HUES48 (cell line): ENCODE data around the gene CCDC92B.
"Not testable (repeated sequence)": the region's sequence is repeated elsewhere in the genome, so short reads cannot be mapped to it uniquely, and the experiment has no call there.

Source experiments
- H3K27ac ChIP-seq: one replicate; pipeline ENCODE4 v1.7.0; 2013; ENCODE audit warnings: low read depth, low read length, inconsistent platforms
- H3K27me3 ChIP-seq: 2 replicates; pipeline ENCODE4 v1.6.1; 2013; ENCODE audit warnings: mild to moderate bottlenecking, low read length; ENCODE audit not compliant: control insufficient read depth, insufficient read depth
- H3K36me3 ChIP-seq: 2 replicates; pipeline ENCODE4 v1.6.1; 2013; ENCODE audit warnings: low read length; ENCODE audit not compliant: control insufficient read depth, insufficient read depth
- H3K4me1 ChIP-seq: 2 replicates; pipeline ENCODE4 v1.6.1; 2013; ENCODE audit warnings: mild to moderate bottlenecking, low read length; ENCODE audit not compliant: control insufficient read depth, insufficient read depth
- H3K4me3 ChIP-seq: 2 replicates; pipeline ENCODE4 v1.5.1; 2013; ENCODE audit warnings: mild to moderate bottlenecking, low read depth, low read length
- H3K9ac ChIP-seq: 2 replicates; pipeline ENCODE4 v1.6.1; 2013; ENCODE audit warnings: mild to moderate bottlenecking, low read depth, low read length, moderate library complexity
- H3K9me3 ChIP-seq: 2 replicates; pipeline ENCODE4 v1.6.1; 2013; ENCODE audit warnings: low read length; ENCODE audit not compliant: control insufficient read depth, insufficient read depth

CCDC92B gene

DNA sequence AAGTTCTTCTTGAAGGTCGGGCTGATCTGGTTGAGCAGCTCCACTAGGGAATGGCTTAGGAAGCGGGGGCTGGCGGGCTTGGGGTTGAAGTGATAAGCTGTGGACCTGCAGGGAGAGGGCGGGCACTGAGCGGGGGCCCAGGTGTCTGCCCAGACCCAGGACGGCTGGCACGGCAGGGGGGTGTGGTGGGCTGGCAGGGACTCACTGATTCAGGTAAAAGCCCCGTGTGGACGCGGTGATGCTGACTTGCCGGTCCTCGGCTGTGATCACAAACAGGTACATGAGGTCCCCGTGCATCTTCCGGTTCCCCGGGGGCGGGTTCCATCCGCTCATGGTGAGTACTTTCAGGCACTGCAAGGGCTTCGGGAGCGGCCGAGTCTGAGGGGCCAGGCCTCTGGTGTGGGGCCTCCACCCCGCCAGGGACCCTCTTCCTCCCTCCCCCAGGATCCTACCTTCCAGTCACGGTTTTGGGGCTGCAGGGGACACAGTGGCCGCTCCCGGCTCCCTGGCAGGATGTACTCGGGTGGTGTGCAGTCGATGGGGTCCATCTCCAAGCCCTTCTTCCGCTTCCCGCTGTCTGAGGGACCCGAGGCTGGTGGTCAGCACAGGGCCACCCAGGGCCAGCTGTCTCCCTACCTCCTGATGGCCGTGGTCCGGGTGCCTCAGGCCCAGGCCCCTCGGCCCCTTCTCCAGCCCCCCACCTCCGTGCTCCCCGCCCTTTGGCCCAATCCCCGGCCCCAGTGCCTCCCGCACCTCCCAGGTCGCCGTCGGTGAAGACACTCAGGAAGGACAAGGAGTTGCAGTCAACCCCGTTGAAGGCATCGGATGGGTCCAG, 48.1 kb downstream of the CCDC92B start:
- peaks cover 64% of the 10 kb centered on the region for H3K36me3 ChIP-seq
- no peak overlapping the region for H3K4me3 ChIP-seq
- no peak overlapping the region for H3K27ac ChIP-seq
- H3K9ac ChIP-seq: no peak overlapping the region
- H3K27me3 ChIP-seq: no peaks in the 10 kb centered on the region
- no peaks in the 10 kb centered on the region for H3K9me3 ChIP-seq
- H3K4me1 ChIP-seq: peaks cover 4% of the 10 kb centered on the region; the same call in 1 of the 2 replicates

GRCh38 chr17:2700491-2701141, 48.8 kb downstream of the CCDC92B start:
- peaks cover 71% of the 10 kb centered on the region for H3K36me3 ChIP-seq
- no peaks in the 10 kb centered on the region for H3K9me3 ChIP-seq
- no peak overlapping the region for H3K27ac ChIP-seq
- H3K9ac ChIP-seq: no peak overlapping the region
- H3K4me3 ChIP-seq: no peak overlapping the region
- no peaks in the 10 kb centered on the region for H3K27me3 ChIP-seq
- peaks cover 4% of the 10 kb centered on the region; the same call in 1 of the 2 replicates for H3K4me1 ChIP-seq

GRCh38 chr17:2700030-2700490, 49.4 kb downstream of the CCDC92B start:
- Histone ChIP-seq H3K9ac (no peak overlapping the region), H3K27me3 (no peaks in the 10 kb centered on the region), H3K4me1 (no peaks in the 10 kb centered on the region), H3K27ac (no peak overlapping the region), H3K36me3 (peaks cover 76% of the 10 kb centered on the region), H3K4me3 (no peak overlapping the region), H3K9me3 (no peaks in the 10 kb centered on the region)

DNA sequence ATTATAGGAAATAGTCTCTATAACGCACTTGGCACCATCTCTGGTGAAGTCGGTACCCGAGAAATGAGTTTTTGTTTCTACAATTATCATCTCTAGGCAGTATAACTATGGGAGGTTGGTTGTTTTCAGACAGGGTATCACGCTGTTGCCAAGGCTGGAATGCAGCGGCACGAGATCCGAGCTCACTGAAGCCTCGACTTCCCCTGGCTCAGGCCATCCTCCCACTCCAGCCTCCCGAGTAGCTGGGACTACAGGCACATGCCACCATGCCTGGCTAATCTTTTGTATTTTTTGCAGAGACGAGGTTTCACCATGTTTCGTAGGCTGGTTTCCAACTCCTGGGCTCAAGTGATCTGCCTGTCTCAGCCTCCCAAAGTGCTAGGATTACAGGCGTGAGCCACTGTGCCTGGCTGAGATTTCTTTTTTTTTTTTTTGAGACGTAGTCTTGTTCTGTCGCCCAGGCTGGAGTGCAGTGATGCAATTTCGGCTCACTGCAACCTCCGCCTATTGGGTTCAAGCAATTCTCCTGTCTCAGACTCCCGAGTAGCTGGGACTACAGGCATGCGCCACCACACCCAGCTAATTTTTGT, 50.1 kb downstream of the CCDC92B start:
- H3K4me3 ChIP-seq, H3K9me3 ChIP-seq, H3K9ac ChIP-seq, H3K27ac ChIP-seq, H3K4me1 ChIP-seq, H3K27me3 ChIP-seq: not testable (repeated sequence)
- peaks cover 82% of the 10 kb centered on the region for H3K36me3 ChIP-seq

DNA sequence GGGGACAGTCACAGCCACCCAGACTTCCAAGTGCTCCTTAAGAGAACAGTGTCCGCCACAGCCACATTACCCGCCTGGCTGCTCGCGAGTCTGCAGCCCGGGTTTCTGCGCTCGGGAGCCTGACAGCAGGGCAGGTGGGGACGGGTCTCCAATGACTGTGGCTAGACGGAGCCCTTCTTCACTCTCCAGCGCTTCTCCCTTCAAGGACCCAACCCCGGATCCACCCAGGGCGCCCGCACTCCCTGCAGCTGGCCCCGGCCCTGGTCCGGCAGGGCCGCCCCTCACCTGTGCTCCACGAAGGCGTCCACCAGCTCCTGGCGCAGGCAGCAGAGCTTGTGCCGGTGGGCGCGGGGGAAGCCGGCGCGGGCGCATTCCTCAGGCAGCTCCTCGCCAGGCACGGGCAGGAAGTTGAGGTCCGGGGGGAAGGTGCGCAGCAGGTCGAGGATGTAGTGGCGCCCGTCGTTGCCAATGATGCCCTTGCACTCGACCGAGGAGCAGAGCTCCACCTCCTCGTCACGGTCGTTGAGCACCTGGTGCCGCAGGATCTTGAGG, 51.8 kb downstream of the CCDC92B start:
- Histone ChIP-seq H3K4me1 (no peaks in the 10 kb centered on the region), H3K9ac (no peak overlapping the region), H3K36me3 (peaks cover 80% of the 10 kb centered on the region), H3K27me3 (no peaks in the 10 kb centered on the region), H3K9me3 (no peaks in the 10 kb centered on the region), H3K27ac (no peak overlapping the region), H3K4me3 (no peak overlapping the region)

GRCh38 chr17:2695961-2696760, 53.3 kb downstream of the CCDC92B start:
- Histone ChIP-seq H3K36me3 (peaks cover 79% of the 10 kb centered on the region), H3K9ac (no peak overlapping the region), H3K4me3 (no peak overlapping the region), H3K9me3 (no peaks in the 10 kb centered on the region), H3K27me3 (no peaks in the 10 kb centered on the region), H3K27ac (no peak overlapping the region), H3K4me1 (no peaks in the 10 kb centered on the region)

DNA sequence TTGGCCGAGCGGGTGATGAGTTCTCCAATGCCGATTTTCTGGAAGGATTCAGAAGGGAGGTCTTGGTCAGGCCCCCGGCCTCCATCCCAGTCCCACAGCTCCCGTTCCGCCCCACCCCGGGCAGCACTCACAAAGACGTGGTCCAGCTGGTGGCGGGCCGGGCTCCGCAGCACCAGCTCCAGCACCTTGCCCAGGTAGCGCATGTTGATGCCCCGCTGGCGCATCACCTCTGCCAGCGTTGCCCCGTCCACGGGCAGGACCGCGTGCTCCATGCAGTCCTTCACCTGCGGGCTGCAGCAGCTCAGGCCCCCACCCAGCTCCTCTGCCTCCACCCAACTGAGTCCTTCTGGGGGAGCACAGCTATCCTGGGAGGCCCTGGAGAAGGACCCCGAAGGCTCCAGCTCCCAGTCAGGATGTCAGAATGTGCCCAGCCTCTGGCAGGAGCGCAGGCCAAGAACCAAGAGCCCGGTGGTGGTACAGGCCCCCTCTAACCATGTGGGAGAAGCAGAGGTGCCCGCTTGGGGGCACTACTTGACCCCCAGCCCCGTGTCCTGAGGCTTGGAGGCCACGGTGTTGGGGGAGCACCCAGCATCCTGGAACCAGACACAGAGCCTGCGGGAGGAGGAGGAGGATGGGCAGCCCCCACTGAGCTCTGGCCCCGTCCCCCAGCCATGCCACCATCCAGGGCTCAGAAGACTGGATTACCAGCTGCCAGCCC, 54.0 kb downstream of the CCDC92B start:
- H3K4me3 ChIP-seq: no peak overlapping the region
- H3K9me3 ChIP-seq: no peaks in the 10 kb centered on the region
- no peaks in the 10 kb centered on the region for H3K27me3 ChIP-seq
- H3K9ac ChIP-seq: no peak overlapping the region
- no peak overlapping the region for H3K27ac ChIP-seq
- H3K36me3 ChIP-seq: peaks cover 77% of the 10 kb centered on the region
- no peaks in the 10 kb centered on the region for H3K4me1 ChIP-seq

GRCh38 chr17:2694381-2695242, 54.8 kb downstream of the CCDC92B start:
- Histone ChIP-seq H3K27ac (no peak overlapping the region), H3K4me1 (peaks cover under 1% of the 10 kb centered on the region; the same call in 1 of the 2 replicates), H3K9me3 (no peaks in the 10 kb centered on the region), H3K4me3 (no peak overlapping the region), H3K36me3 (peaks cover 73% of the 10 kb centered on the region), H3K9ac (no peak overlapping the region), H3K27me3 (no peaks in the 10 kb centered on the region)

GRCh38 chr17:2693561-2694380, 55.7 kb downstream of the CCDC92B start:
- peaks cover 4% of the 10 kb centered on the region; the same call in 1 of the 2 replicates for H3K4me1 ChIP-seq
- H3K9ac ChIP-seq: no peak overlapping the region
- H3K36me3 ChIP-seq: peaks cover 66% of the 10 kb centered on the region
- H3K9me3 ChIP-seq: no peaks in the 10 kb centered on the region
- H3K27ac ChIP-seq: no peak overlapping the region
- H3K27me3 ChIP-seq: no peaks in the 10 kb centered on the region
- no peak overlapping the region for H3K4me3 ChIP-seq
